HepG2 (cell line): ENCODE data around the gene GALK2.

Experiments
- FLYWCH1 ChIP-seq: sonication (generic); formaldehyde crosslinking; IDR thresholded peaks from 2 replicates; pipeline ENCODE4 v1.8.1; 2023; ENCODE audit warnings: mild to moderate bottlenecking, missing genetic modification reagents
- NFRKB ChIP-seq: fragments of 450-650 bp; IDR thresholded peaks from 2 replicates; pipeline ENCODE4 v1.6.1; 2017
- NR1H2 ChIP-seq: sonication (generic); formaldehyde crosslinking; IDR thresholded peaks from 2 replicates; pipeline ENCODE4 v1.8.1; 2022; ENCODE audit warnings: low read depth, missing genetic modification reagents, borderline replicate concordance
- POLR2A ChIP-seq, 2 experiments: IDR thresholded peaks; 2 replicates each; pipeline ENCODE4 v1.6.1; 2011; ENCODE audit warnings: low read depth in 2 of 2, low read length in 2 of 2, mild to moderate bottlenecking in 1 of 2, moderate library complexity in 1 of 2; ENCODE audit not compliant: insufficient read depth in 1 of 2
- SETDB1 ChIP-seq: sonication (generic); formaldehyde crosslinking; IDR thresholded peaks from 2 replicates; pipeline ENCODE4 v1.5.1; 2020; ENCODE audit warnings: missing genetic modification reagents, mild to moderate bottlenecking, borderline replicate concordance
- ZC3H13 ChIP-seq: sonication (generic); formaldehyde crosslinking; IDR thresholded peaks from 2 replicates; pipeline ENCODE4 v1.8.1; 2023; ENCODE audit warnings: mild to moderate bottlenecking, missing genetic modification reagents, moderate library complexity
- ZFP36 ChIP-seq: fragments of 150-350 bp; IDR thresholded peaks from 2 replicates; pipeline ENCODE4 v1.6.1; 2018; ENCODE audit warnings: borderline replicate concordance, low read length, low read depth; ENCODE audit not compliant: partially characterized antibody
- TF ChIP-seq, protein P1 (sequence below): sonication (generic); formaldehyde crosslinking; IDR thresholded peaks from 2 replicates; pipeline ENCODE4 v1.5.0; 2020; ENCODE audit warnings: mild to moderate bottlenecking, missing genetic modification reagents, moderate library complexity

DNA sequence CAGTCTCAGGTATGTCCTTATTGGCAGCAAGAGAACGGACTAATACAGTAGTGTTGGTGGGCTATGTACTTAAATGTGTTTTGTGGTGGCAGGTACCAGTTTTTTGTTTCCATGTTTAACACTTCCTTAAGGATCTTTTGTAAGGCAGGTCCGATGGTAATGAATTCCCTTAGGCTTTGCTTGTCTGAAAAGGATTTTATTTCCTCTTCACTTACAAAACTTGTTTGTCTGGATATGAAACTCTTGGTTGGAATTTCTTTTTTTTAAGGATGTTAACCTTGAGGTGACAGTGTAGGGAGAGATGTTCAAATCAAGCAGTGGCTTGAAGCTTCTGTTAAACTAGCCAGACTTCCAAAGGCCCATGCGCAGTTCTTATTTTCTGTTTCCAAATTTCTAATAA lies 130.8 kb downstream of the GALK2 start:
- TF ChIP-seq POLR2A (IDR thresholded peaks at IDR 0.05; ENCODE audit: insufficient read depth in 1 of 2, low read depth in 2 of 2, low read length in 2 of 2) (no peak), ZFP36 (no peak), NFRKB (no peak), FLYWCH1 (CRISPR knock-in tag) (no peak), NR1H2 (no peak), ZC3H13 (CRISPR knock-in tag) (no peak), SETDB1 (CRISPR knock-in tag) (no peak)
- TF ChIP-seq, protein P1, sequence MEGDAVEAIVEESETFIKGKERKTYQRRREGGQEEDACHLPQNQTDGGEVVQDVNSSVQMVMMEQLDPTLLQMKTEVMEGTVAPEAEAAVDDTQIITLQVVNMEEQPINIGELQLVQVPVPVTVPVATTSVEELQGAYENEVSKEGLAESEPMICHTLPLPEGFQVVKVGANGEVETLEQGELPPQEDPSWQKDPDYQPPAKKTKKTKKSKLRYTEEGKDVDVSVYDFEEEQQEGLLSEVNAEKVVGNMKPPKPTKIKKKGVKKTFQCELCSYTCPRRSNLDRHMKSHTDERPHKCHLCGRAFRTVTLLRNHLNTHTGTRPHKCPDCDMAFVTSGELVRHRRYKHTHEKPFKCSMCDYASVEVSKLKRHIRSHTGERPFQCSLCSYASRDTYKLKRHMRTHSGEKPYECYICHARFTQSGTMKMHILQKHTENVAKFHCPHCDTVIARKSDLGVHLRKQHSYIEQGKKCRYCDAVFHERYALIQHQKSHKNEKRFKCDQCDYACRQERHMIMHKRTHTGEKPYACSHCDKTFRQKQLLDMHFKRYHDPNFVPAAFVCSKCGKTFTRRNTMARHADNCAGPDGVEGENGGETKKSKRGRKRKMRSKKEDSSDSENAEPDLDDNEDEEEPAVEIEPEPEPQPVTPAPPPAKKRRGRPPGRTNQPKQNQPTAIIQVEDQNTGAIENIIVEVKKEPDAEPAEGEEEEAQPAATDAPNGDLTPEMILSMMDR (CRISPR knock-in tag), result no peak
